Ramos (cell line): Measurements from ENCODE around the gene CDC123.
"Not testable (repeated sequence)": the region's sequence is repeated elsewhere in the genome, so short reads cannot be mapped to it uniquely, and the experiment has no call there.

ENCODE experiments used
- in situ Hi-C: fragments of 300-500 bp; cut with MboI; formaldehyde crosslinking; loops from one replicate; pipeline ENCODE4 v1.14.3; 2022; ENCODE audit warnings: low sequenced_read_pairs; ENCODE audit not compliant: unreplicated experiment

Gene CDC123

GRCh38 chr10:12228851-12229250 lies 32.9 kb downstream of the CDC123 start:
- in situ Hi-C loops = no loop called here

DNA sequence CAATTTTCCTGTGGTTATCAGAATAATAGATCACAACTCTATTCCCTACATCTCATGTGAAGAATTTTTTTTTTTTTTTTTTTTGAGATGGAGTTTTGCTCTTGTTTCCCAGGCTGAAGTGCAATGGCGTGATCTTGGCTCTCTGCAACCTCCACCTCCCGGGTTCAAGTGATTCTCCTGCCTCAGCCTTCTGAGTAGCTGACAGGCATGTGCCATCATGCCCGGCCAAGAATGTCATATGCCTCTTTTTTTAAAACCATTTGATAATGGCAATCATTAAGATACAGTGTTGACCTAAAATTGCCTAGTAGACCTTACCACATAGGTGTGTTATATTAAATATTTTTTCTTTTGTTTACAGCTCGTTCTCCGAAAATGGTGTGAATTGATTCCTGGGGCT lies 38.7 kb downstream of the CDC123 start:
- in situ Hi-C loops = not testable (repeated sequence)

DNA sequence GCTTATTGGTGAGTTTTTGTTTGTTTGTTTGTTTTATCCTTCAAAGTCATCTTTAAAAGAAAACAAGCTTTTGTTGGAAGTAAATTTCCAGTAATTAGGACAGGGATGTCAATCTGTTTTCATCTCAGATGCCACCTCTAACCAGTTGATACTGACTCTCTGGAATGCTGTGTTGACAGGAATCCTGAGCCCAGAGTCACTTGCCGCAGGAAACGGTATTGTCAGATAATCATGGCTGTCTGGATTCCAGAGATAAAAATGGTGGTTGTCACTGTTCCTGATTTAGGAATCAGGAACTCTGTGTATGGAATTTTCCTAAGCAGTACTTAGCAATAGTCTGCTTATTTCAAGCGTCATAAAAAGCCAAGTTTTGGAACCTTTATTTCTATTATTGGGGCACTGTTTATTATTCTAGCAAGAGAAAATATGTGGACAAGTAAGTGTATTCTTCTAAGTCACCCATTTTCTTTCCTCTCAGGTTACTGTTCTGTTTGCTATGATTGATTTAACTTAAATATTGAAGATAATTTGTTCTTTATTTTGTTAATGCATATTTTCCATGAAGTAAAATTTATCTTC lies 39.2 kb downstream of the CDC123 start:
- in situ Hi-C loops = no loop called here

GRCh38 chr10:12235796-12236195 lies 39.8 kb downstream of the CDC123 start:
- in situ Hi-C loops = no loop called here

DNA sequence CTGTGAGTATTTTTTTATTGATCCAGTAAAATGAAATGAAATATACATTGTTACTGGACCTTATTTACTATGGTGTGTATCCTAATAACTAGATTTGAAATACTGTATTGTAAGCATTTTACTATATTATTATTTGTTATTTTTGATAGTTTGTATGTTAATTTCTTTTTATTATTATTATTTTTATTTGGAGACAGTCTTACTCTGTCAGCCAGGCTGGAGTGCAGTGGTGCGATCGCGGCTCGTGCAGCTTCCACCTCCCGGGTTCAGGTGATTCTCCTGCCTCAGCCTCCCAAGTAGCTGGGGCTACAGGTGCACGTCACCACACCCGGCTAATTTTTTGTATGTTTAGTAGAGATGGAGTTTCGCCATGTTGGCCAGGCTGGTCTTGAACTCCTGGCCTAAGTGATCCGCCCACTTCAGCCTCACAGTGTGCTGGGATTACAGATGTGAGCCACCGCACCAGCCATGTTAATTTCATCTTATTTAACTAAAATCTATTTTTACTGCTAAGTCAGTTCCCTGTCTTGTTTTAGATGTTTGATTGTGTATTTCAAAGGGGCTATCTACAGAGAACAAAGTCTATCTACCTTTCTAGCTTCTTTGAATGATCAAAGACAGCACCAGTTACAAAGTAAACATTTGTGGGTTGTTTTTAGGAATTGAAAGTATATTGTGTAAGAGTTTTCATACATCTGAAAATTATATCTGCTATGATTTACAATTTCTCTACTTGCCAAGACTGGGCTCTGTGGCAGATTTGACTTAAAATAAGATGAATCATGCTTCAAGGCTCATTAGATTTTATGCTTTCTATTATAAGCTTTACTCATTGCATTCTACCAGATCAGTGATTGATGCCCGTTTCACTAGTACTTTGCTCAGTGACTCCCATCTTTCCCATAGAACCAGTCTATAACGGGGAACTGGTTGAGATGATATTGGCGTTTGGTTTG lies 41.6 kb downstream of the CDC123 start:
- in situ Hi-C loops = no loop called here

GRCh38 chr10:12238821-12239220 lies 42.8 kb downstream of the CDC123 start:
- in situ Hi-C loops = no loop called here

DNA sequence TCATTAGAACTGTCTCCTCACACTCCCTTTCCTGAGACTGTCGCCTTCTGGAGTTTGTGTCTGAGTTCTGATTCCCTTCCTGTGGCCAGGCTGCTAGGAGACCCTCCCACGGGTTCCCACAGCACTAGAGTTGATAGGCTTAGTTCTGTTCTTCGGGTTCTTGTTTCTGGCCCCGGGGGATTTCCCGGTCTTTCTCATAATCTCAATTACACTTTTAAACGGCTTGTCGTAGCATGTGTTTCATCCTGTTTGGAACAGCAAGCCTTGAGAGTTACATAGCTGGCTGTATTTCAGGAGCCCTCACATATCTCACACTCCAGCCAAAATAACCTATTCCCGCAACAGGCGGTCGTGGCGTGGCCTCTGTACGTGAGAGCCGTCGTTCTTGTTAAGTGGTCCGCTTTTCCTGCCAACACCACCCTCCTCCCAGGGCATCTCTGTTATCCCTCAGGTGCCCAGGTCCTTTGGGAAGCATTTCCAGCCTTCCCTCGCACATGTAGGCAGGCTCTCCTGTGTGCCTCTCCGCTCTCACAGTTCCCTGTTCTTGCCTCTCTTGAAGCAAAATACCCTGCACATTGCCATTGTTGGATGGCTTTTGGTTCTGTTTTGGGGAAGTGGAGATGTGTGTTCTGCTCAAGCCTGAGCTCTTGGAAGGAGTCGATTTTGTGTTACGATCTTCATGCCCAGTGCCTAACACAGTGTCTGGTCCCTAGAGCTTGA lies 46.0 kb downstream of the CDC123 start:
- in situ Hi-C loops = no loop called here

GRCh38 chr10:12243864-12244620 lies 48.1 kb downstream of the CDC123 start:
- in situ Hi-C loops = no loop called here

- in situ Hi-C loops = loop anchor here (25.0 kb wide), 1 partner anchor 837 kb away; no protein-coding TSS in a partner anchor
Observed at GRCh38 chr10:12250181-12250580, 54.2 kb downstream of the CDC123 start.

DNA sequence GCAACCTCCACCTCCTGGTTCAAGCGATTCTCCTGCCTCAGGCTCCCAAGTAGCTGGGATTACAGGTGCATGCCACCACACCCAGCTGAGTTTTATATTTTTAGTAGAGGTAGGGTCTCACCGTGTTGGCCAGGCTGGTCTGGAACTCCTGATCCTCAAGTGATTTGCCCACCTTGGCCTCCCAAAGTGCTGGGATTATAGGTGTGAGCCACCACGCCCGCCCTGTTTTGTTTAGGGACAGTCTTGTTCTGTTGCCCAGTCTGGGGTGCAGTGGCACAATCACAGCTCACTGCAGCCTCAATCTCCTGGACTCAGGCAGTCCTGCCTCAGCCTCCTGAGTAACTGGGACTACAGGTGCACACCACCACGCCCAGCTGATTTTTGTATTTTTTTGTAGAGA lies 54.7 kb downstream of the CDC123 start:
- in situ Hi-C loops = loop anchor here (25.0 kb wide), 1 partner anchor 837 kb away; no protein-coding TSS in a partner anchor

DNA sequence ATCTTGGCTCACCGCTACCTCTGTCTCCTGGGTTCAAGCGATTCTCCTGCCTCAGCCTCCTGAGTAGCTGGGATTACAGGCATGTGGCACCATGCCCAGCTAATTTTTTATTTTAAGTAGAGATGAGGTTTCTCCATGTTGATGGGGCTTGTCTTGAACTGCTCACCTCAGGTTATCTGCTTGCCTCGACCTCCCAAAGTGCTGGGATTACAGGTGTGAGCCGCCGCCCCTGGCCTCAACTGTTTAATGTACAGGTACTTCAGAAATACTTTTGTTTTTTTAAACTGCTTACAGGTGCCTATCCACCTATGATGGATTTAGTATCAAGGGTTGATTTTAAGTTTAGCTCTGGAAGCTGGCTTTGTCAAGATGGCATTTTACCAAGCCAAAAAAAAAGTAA lies 55.6 kb downstream of the CDC123 start:
- in situ Hi-C loops = loop anchor here (25.0 kb wide), 1 partner anchor 836 kb away; no protein-coding TSS in a partner anchor

GRCh38 chr10:12252882-12253546 lies 57.0 kb downstream of the CDC123 start:
- in situ Hi-C loops = loop anchor here (25.0 kb wide), 1 partner anchor 834 kb away; no protein-coding TSS in a partner anchor

GRCh38 chr10:12255048-12255447 lies 59.1 kb downstream of the CDC123 start:
- in situ Hi-C loops = loop anchor here (25.0 kb wide), 1 partner anchor 832 kb away; no protein-coding TSS in a partner anchor

DNA sequence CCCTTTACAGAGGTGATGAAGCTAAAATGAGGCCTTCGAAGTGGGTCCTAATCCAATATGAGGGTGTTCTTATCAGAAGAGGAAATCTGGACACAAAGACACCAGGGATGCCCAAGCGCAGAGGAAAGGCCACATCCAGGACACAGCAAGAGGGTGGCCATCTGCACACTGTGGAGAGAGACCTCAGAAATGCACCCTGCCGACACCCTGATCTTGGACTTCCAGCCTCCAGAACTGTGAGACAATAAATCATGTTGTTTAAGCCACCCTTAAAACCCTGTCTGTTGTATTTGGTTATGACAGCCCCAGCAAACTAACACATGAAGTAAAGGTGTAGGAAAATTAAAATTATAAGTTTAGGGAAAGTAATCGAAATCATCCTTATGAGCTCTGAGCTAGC lies 64.0 kb downstream of the CDC123 start:
- in situ Hi-C loops = loop anchor here (5.0 to 25.0 kb wide), 3 partner anchors 397 to 827 kb away; no protein-coding TSS in a partner anchor

GRCh38 chr10:12262278-12262981 lies 66.4 kb downstream of the CDC123 start:
- in situ Hi-C loops = loop anchor here (5.0 to 25.0 kb wide), 3 partner anchors 395 to 825 kb away; no protein-coding TSS in a partner anchor

DNA sequence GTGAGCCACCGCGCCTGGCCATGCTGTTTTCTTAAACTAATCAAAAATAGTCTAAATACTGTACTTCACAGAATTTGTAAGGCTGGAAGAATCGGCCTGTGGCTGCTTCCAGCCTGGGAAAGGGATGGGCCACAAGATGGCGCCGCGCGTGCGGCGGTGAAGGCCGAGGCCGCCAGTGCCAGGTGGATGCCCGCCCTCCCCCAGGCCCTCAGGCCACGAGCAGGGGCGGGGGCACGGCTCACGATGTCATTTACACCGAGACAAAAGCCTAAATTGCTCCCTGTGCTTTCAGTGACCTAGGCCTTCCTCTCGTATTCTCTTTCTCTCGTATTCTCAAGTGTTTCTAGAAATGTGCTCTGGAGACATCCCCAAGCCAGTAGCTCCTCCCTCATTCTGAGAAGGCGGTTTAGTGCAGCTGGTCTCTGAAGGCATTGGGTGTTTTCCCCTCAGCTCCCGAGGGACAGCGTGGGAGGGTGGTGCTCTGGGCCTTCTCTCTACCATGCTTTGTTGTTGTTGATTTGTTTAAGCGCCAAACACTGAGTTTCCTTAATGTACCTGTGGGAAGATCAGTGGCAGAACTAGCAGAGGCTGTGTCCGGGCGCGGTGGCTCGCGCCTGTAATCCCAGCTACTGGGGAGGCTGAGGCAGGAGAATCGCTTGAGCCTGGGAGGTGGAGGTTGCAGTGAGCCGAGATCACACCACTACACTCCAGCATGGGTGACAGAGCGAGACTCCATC lies 68.4 kb downstream of the CDC123 start:
- in situ Hi-C loops = loop anchor here (5.0 to 25.0 kb wide), 3 partner anchors 393 to 823 kb away; no protein-coding TSS in a partner anchor

- in situ Hi-C loops = loop anchor here (10.0 to 25.0 kb wide), 2 partner anchors 446 to 818 kb away; no protein-coding TSS in a partner anchor
Observed at GRCh38 chr10:12269056-12269455, 73.1 kb downstream of the CDC123 start.

- in situ Hi-C loops = loop anchor here (25.0 kb wide), 1 partner anchor 816 kb away; no protein-coding TSS in a partner anchor
Observed at GRCh38 chr10:12271210-12271540, 75.2 kb downstream of the CDC123 start.
